GM18508 (cell line): Measurements from ENCODE around the gene ARPC4.
"Not testable (repeated sequence)": the region's sequence is repeated elsewhere in the genome, so short reads cannot be mapped to it uniquely, and the experiment has no call there.

Source experiments
- ATAC-seq: cut with Tn5 transposase; IDR thresholded peaks from one replicate; pipeline ENCODE4 v1.9.1; 2021; ENCODE audit warnings: moderate number of reproducible peaks; ENCODE audit not compliant: insufficient read depth, unreplicated experiment

The ARPC4 gene

GRCh38 chr3:9848860-9849259 lies 56.0 kb downstream of the ARPC4 start:
- ATAC-seq: not testable (repeated sequence)

GRCh38 chr3:9851383-9851782 lies 58.5 kb downstream of the ARPC4 start:
- not testable (repeated sequence) for ATAC-seq

- not testable (repeated sequence) for ATAC-seq
Measured at GRCh38 chr3:9851926-9852325, 59.0 kb downstream of the ARPC4 start.

GRCh38 chr3:9852528-9852927 lies 59.6 kb downstream of the ARPC4 start:
- no peak for ATAC-seq

GRCh38 chr3:9854291-9854940 lies 61.5 kb downstream of the ARPC4 start:
- not testable (repeated sequence) for ATAC-seq

GRCh38 chr3:9855594-9855993 lies 62.7 kb downstream of the ARPC4 start:
- ATAC-seq: no peak
